Osteoblast (primary cell): ENCODE data around the gene DNMT1. TPM values are rescaled to one million over a fixed set of nuclear protein-coding genes. Genes with fewer than 3 reads are reported as not detected.
A peak's percentile ranks its signal among the peaks of the same experiment; 100 is the strongest.

ENCODE experiments used
- DNase-seq: peaks from one replicate; pipeline ENCODE4 v3.0.0; 2011; ENCODE audit warnings: low spot score, mixed read lengths; ENCODE audit not compliant: insufficient read length; ENCODE audit errors: missing footprints
- H2AFZ ChIP-seq: 2 replicates; pipeline ENCODE4 v1.6.0; 2011; ENCODE audit warnings: mild to moderate bottlenecking, low read length
- H3K27ac ChIP-seq: 2 replicates; pipeline ENCODE4 v1.5.1; 2011; ENCODE audit warnings: mild to moderate bottlenecking, low read depth, low read length, moderate library complexity
- H3K27me3 ChIP-seq: 2 replicates; pipeline ENCODE4 v1.6.0; 2012; ENCODE audit warnings: mild to moderate bottlenecking, control low read depth, inconsistent platforms, low read length, moderate library complexity; ENCODE audit not compliant: insufficient read depth
- H3K36me3 ChIP-seq: 2 replicates; pipeline ENCODE4 v1.5.1; 2011; ENCODE audit warnings: mild to moderate bottlenecking, low read length, control low read depth, moderate library complexity; ENCODE audit not compliant: insufficient read depth
- H3K4me1 ChIP-seq: 2 replicates; pipeline ENCODE4 v1.5.1; 2011; ENCODE audit warnings: mild to moderate bottlenecking, low read length, control low read depth, moderate library complexity; ENCODE audit not compliant: insufficient read depth
- H3K4me2 ChIP-seq: 2 replicates; pipeline ENCODE4 v1.6.0; 2011; ENCODE audit warnings: mild to moderate bottlenecking, low read length; ENCODE audit not compliant: insufficient read depth
- H3K4me3 ChIP-seq: fragments of 200-600 bp; sonication (generic); 3 replicates; pipeline ENCODE4 v1.5.1; 2012; ENCODE audit warnings: mild to moderate bottlenecking, low read length, inconsistent platforms; ENCODE audit not compliant: insufficient read depth
- H3K79me2 ChIP-seq: 2 replicates; pipeline ENCODE4 v1.6.0; 2012; ENCODE audit warnings: mild to moderate bottlenecking, low read length, control low read depth, inconsistent platforms; ENCODE audit not compliant: insufficient read depth
- H3K9me3 ChIP-seq: 2 replicates; pipeline ENCODE4 v1.5.1; 2011; ENCODE audit warnings: low read depth, low read length, control low read depth
- H4K20me1 ChIP-seq: 2 replicates; pipeline ENCODE4 v1.6.0; 2012; ENCODE audit warnings: mild to moderate bottlenecking, low read length, control low read depth; ENCODE audit not compliant: insufficient read depth
- total RNA-seq: library from RNA; depleted of rRNA; stranded (reverse); fragments of >200 nt; gene quantifications from 2 replicates; pipeline ENCODE4 v1.2.3, GENCODE V29; 2012
- TF ChIP-seq, protein P1 (sequence below): IDR thresholded peaks from 2 replicates; pipeline ENCODE4 v1.5.1; 2011; ENCODE audit warnings: mild to moderate bottlenecking, low read depth, low read length, moderate library complexity; ENCODE audit errors: extremely low read depth

DNMT1 gene
- total RNA-seq, 1 donor: 33.7 TPM

- H3K4me3 ChIP-seq: peak overlapping the region; percentile 94
- H4K20me1 ChIP-seq: peaks cover 14% of the 10 kb centered on the region
- no peaks in the 10 kb centered on the region for H3K27me3 ChIP-seq
- H3K9me3 ChIP-seq: no peaks in the 10 kb centered on the region
- peaks cover 41% of the 10 kb centered on the region for H3K36me3 ChIP-seq
- peaks cover 26% of the 10 kb centered on the region for H3K4me1 ChIP-seq
- TF ChIP-seq, protein P1, sequence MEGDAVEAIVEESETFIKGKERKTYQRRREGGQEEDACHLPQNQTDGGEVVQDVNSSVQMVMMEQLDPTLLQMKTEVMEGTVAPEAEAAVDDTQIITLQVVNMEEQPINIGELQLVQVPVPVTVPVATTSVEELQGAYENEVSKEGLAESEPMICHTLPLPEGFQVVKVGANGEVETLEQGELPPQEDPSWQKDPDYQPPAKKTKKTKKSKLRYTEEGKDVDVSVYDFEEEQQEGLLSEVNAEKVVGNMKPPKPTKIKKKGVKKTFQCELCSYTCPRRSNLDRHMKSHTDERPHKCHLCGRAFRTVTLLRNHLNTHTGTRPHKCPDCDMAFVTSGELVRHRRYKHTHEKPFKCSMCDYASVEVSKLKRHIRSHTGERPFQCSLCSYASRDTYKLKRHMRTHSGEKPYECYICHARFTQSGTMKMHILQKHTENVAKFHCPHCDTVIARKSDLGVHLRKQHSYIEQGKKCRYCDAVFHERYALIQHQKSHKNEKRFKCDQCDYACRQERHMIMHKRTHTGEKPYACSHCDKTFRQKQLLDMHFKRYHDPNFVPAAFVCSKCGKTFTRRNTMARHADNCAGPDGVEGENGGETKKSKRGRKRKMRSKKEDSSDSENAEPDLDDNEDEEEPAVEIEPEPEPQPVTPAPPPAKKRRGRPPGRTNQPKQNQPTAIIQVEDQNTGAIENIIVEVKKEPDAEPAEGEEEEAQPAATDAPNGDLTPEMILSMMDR: no peak
- peak overlapping the region; percentile 76 for H2AFZ ChIP-seq
- DNase-seq: peak; percentile 83
- peak overlapping the region; percentile 98 for H3K4me2 ChIP-seq
- H3K27ac ChIP-seq: peak overlapping the region; percentile 91
- H3K79me2 ChIP-seq: peaks cover 27% of the 10 kb centered on the region
These were observed 75.8 kb downstream of the DNMT1 start for GRCh38 chr19:10118960-10119359.

GRCh38 chr19:10116866-10117616 lies 77.7 kb downstream of the DNMT1 start:
- H3K27ac ChIP-seq: no peak overlapping the region
- H3K4me3 ChIP-seq: no peak overlapping the region
- H3K4me2 ChIP-seq: no peak overlapping the region
- H4K20me1 ChIP-seq: peaks cover 14% of the 10 kb centered on the region
- H3K79me2 ChIP-seq: peaks cover 27% of the 10 kb centered on the region
- H3K9me3 ChIP-seq: no peaks in the 10 kb centered on the region
- H3K36me3 ChIP-seq: peaks cover 41% of the 10 kb centered on the region
- no peaks in the 10 kb centered on the region for H3K27me3 ChIP-seq
- no peak overlapping the region for H2AFZ ChIP-seq
- peak; percentile 49 for DNase-seq
- peaks cover 24% of the 10 kb centered on the region for H3K4me1 ChIP-seq
- TF ChIP-seq, protein P1: no peak

GRCh38 chr19:10116085-10116865 lies 78.5 kb downstream of the DNMT1 start:
- TF ChIP-seq, protein P1: no peak
- Histone ChIP-seq H3K36me3 (peaks cover 44% of the 10 kb centered on the region), H3K4me2 (no peak overlapping the region), H3K27ac (no peak overlapping the region), H3K79me2 (peaks cover 27% of the 10 kb centered on the region), H2AFZ (no peak overlapping the region), H4K20me1 (peaks cover 17% of the 10 kb centered on the region), H3K27me3 (no peaks in the 10 kb centered on the region), H3K9me3 (no peaks in the 10 kb centered on the region), H3K4me1 (peaks cover 17% of the 10 kb centered on the region), H3K4me3 (no peak overlapping the region)
- DNase-seq: peak; percentile 49
